AG09309 (cell line): ENCODE measurements around the gene CACNA1I.

Experiments used
- DNase-seq: peaks from one replicate; pipeline ENCODE4 v3.0.0-alpha.2; 2010; ENCODE audit warnings: low read depth
- H3K4me3 ChIP-seq: 2 replicates; pipeline ENCODE4 v1.5.1; 2011; ENCODE audit warnings: mild to moderate bottlenecking, low read depth, low read length, moderate library complexity; ENCODE audit not compliant: control insufficient read depth
- TF ChIP-seq, protein P1 (sequence below): IDR thresholded peaks from 2 replicates; pipeline ENCODE4 v1.5.1; 2011; ENCODE audit warnings: mild to moderate bottlenecking, low read depth, low read length, inconsistent platforms; ENCODE audit not compliant: insufficient read depth, control insufficient read depth; ENCODE audit errors: missing control alignments

CACNA1I gene

DNA sequence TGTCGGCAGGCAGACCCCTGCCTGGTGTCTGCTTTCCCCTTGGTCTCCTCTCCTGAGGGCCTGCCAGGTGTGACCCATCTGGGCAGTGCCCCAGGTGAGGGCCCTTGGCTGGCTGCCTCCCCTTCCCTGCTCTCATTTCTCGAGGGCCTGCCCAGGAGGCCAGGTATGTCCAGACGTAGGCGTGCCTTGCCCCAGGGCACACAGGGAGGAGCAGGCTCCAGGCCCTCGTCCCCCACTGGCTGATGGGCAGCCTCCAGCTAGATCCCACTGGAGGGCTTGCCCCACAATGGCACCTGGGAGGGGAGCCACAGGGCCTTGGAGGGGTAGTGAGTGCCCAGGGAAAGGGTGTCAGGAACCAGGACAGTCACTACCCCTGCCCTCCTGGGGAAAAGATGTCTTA lies 95.9 kb downstream of the CACNA1I start:
- TF ChIP-seq, protein P1, sequence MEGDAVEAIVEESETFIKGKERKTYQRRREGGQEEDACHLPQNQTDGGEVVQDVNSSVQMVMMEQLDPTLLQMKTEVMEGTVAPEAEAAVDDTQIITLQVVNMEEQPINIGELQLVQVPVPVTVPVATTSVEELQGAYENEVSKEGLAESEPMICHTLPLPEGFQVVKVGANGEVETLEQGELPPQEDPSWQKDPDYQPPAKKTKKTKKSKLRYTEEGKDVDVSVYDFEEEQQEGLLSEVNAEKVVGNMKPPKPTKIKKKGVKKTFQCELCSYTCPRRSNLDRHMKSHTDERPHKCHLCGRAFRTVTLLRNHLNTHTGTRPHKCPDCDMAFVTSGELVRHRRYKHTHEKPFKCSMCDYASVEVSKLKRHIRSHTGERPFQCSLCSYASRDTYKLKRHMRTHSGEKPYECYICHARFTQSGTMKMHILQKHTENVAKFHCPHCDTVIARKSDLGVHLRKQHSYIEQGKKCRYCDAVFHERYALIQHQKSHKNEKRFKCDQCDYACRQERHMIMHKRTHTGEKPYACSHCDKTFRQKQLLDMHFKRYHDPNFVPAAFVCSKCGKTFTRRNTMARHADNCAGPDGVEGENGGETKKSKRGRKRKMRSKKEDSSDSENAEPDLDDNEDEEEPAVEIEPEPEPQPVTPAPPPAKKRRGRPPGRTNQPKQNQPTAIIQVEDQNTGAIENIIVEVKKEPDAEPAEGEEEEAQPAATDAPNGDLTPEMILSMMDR = no peak
- no peak overlapping the region for H3K4me3 ChIP-seq
- no peak for DNase-seq

DNA sequence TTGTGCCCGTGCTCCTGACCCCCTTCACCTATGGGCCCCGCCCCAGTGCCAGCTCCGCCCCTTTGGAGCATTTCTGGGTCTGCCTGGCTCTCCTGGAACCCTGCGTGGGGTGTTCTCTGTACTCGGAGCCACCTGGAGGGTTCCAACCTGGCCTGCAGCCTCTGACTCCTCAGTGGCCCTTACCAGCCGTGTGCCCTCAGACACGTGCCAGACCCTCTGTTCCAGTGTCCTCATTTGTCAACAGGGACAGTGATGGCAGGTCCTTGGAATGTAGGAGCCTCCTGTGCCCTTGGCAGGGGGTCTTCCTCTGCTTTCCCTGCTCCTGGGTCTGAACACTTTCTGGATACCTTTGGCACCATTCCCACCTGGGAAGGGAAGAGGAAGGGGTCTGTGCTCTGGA lies 96.4 kb downstream of the CACNA1I start:
- DNase-seq = no peak
- no peak overlapping the region for H3K4me3 ChIP-seq
- TF ChIP-seq, protein P1 = no peak

DNA sequence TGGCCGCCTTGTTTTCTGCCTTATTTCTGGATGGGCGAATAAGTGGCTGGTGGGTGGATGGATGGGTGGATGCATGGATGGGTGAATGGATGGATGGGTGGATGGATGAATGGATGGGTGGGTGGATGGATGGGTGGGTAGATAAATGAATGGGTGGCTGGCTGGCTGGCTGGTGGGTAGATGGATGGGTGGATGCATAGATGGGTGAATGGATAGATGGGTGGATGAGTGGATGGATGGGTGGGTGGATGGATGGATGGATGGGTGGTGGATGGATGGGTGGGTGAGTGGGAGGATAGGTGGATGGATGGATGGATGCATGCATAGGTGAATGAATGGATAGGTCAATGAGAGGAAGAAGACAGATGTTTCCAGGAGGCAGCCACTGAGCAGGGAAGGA lies 98.9 kb downstream of the CACNA1I start:
- no peak overlapping the region for H3K4me3 ChIP-seq
- no peak for DNase-seq
- TF ChIP-seq, protein P1 = no peak

DNA sequence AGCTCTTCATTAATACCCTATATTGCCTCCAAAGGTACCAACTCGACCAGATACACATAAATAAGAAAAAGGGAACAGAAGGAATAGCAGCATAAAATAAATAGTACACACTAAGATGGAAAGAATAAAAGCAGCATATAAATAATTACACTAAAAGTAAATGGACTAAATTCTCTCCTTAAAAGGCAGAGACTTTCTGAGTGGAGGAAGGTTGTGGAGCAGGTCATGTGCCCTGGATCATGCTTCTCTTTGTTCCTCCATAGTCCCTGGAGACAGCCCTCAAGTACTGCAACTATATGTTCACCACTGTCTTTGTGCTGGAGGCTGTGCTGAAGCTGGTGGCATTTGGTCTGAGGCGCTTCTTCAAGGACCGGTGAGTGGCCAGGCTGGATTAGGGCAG lies 101.4 kb downstream of the CACNA1I start:
- H3K4me3 ChIP-seq = no peak overlapping the region
- DNase-seq = no peak
- TF ChIP-seq, protein P1 = no peak

DNA sequence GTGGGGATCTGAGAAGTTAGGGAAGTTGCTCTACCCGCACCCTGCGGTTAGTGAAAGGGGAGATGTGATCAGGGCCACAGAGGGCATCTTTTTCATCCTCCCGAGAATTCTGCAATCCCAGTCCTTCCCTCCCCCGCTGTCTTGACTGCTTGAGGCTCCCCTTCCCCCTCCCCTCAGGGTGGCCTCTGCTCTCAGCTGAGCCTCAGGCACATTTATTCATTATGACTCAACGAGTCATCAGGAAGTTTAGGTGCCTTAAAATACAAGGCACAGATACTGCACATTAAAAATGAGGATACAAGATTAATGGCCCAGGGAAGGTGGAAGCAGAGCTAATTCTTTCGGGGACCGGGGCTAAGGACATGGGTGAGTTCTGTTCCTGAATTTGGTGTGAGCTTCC lies 104.0 kb downstream of the CACNA1I start:
- no peak for DNase-seq
- no peak overlapping the region for H3K4me3 ChIP-seq
- TF ChIP-seq, protein P1 = no peak

DNA sequence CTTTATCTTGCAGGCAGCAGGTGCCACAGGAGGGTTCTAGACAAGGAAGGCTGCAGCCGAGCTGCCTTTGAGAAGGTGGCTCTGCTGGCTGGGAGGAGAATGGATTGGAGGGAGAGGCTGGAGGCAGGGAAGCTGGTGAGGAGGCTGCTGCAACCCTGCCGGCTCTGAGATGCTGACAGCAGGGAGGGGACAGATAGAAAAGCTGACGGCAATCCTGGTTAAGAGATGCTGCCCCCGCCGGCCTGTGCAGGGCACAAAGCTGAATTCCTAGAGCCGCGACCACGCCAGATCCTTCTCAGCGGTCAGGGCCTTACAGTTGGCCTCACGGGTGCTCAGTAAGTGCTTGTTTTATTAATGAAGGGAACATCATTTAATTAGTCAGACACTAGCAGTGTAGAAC lies 105.4 kb downstream of the CACNA1I start:
- DNase-seq = no peak
- H3K4me3 ChIP-seq = no peak overlapping the region
- TF ChIP-seq, protein P1 = no peak

DNA sequence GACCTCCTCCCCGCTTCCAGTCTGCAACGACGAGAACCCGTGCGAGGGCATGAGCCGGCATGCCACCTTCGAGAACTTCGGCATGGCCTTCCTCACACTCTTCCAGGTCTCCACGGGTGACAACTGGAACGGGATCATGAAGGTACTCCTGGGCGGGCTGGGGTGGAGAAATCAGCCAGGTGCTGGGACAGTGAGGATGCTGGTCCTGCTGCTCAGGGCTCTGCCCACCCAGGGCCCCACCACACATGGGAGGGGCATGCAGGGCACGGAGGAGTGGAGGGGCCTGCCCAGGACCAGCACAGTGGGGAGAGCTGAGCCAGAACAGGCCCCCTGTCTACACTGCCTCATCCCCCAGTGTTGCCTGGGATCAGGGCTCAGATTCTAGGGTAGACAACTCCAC lies 107.4 kb downstream of the CACNA1I start:
- DNase-seq = no peak
- TF ChIP-seq, protein P1 = no peak
- H3K4me3 ChIP-seq = no peak overlapping the region
